Liver (tissue), 9 donors: ENCODE results near the gene TXNDC16. TPM values are rescaled to one million over a fixed set of nuclear protein-coding genes. Genes with fewer than 3 reads are reported as not detected.

Source experiments
- DNase-seq: peaks from one replicate; pipeline ENCODE4 v3.0.0-alpha.2; 2017; ENCODE audit warnings: low spot score
- H3K27ac ChIP-seq, 2 donors: one replicate each; pipeline ENCODE4 v1.7.0; 2013; ENCODE audit warnings: inconsistent platforms in 2 of 2, low read length in 2 of 2, control low read depth in 1 of 2, low read depth in 1 of 2, mild to moderate bottlenecking in 1 of 2
- H3K27me3 ChIP-seq, 4 donors: one replicate each; pipeline versions ENCODE4 v1.6.1 to v1.7.0; 2013; ENCODE audit warnings: low read length in 3 of 4, inconsistent platforms in 1 of 4, mild to moderate bottlenecking in 1 of 4, moderate library complexity in 1 of 4; ENCODE audit not compliant: control insufficient read depth in 4 of 4, insufficient read depth in 4 of 4
- H3K36me3 ChIP-seq, 4 donors: one replicate each; pipeline versions ENCODE4 v1.6.1 to v1.7.0; 2013; ENCODE audit warnings: low read length in 3 of 4, mild to moderate bottlenecking in 3 of 4, low read depth in 1 of 4, moderate library complexity in 1 of 4; ENCODE audit not compliant: control insufficient read depth in 4 of 4, insufficient read depth in 3 of 4
- H3K4me1 ChIP-seq, 4 donors: one replicate each; pipeline versions ENCODE4 v1.6.1 to v1.7.0; 2013; ENCODE audit warnings: low read length in 3 of 4, mild to moderate bottlenecking in 3 of 4, moderate library complexity in 1 of 4; ENCODE audit not compliant: control insufficient read depth in 4 of 4, insufficient read depth in 4 of 4
- H3K4me3 ChIP-seq, 3 donors: one replicate each; pipeline versions ENCODE4 v1.6.1 to v1.7.0; 2013; ENCODE audit warnings: low read length in 3 of 3, control low read depth in 1 of 3, low read depth in 1 of 3, mild to moderate bottlenecking in 1 of 3
- H3K9ac ChIP-seq, 2 donors: one replicate each; pipeline ENCODE4 v1.7.0; 2013; ENCODE audit warnings: low read length in 2 of 2, mild to moderate bottlenecking in 2 of 2, moderate library complexity in 2 of 2, control low read depth in 1 of 2, low read depth in 1 of 2
- H3K9me3 ChIP-seq, 4 donors: one replicate each; pipeline versions ENCODE4 v1.6.1 to v1.7.0; 2013; ENCODE audit warnings: low read length in 3 of 4; ENCODE audit not compliant: control insufficient read depth in 4 of 4
- ATF3 ChIP-seq: IDR thresholded peaks from 2 replicates; pipeline ENCODE4 v1.6.1; 2016; ENCODE audit warnings: antibody characterized with exemption
- CTCF ChIP-seq: fragments of 150-350 bp; IDR thresholded peaks from 2 replicates; pipeline ENCODE4 v1.5.1; 2017; ENCODE audit warnings: improper control_type of control experiment, low read depth, low read length; ENCODE audit not compliant: missing input control
- EGR1 ChIP-seq, 2 donors: IDR thresholded peaks; 2 replicates each; pipeline ENCODE4 v1.6.1; 2016 to 2018; ENCODE audit warnings: antibody characterized with exemption in 2 of 2, low read depth in 2 of 2
- GABPA ChIP-seq, 2 donors: IDR thresholded peaks in 1 of 2; conservative IDR thresholded peaks in 1 of 2; 2 replicates each; pipeline ENCODE4 v1.6.1; 2016; ENCODE audit warnings: antibody characterized with exemption in 2 of 2, mild to moderate bottlenecking in 1 of 2, moderate library complexity in 1 of 2
- HNF4A ChIP-seq, 2 donors: conservative IDR thresholded peaks; 2 replicates each; pipeline ENCODE4 v1.6.1; 2016; ENCODE audit warnings: antibody characterized with exemption in 2 of 2, mild to moderate bottlenecking in 2 of 2
- HNF4G ChIP-seq: IDR thresholded peaks from 2 replicates; pipeline ENCODE4 v1.6.1; 2016; ENCODE audit warnings: antibody characterized with exemption
- JUND ChIP-seq, 2 donors: IDR thresholded peaks; 2 replicates each; pipeline ENCODE4 v1.6.1; 2016; ENCODE audit warnings: antibody characterized with exemption in 2 of 2
- RAD21 ChIP-seq, 2 donors: IDR thresholded peaks; 2 replicates each; pipeline ENCODE4 v1.6.1; 2016; ENCODE audit warnings: antibody characterized with exemption in 2 of 2, mild to moderate bottlenecking in 2 of 2
- TAF1 ChIP-seq: conservative IDR thresholded peaks from 2 replicates; pipeline ENCODE4 v1.6.1; 2016; ENCODE audit warnings: antibody characterized with exemption, mild to moderate bottlenecking
- YY1 ChIP-seq: IDR thresholded peaks from 2 replicates; pipeline ENCODE4 v1.6.1; 2016; ENCODE audit warnings: antibody characterized with exemption, mild to moderate bottlenecking
- ZBTB33 ChIP-seq: IDR thresholded peaks from 2 replicates; pipeline ENCODE4 v1.6.1; 2016; ENCODE audit warnings: antibody characterized with exemption
- WGBS: extraction: QIAGEN DNeasy Blood & Tissue Kit; methylation state at CpG from one replicate; pipeline ENCODE4 v1.1.7; 2013; 5-methylcytosine and 5-hydroxymethylcytosine counted together
- polyA plus RNA-seq, 2 donors: library from polyadenylated mRNA; stranded (reverse) in 1 of 2; unstranded in 1 of 2; fragments of 200-250 nt in 1 of 2; fragments of >200 nt in 1 of 2; fragmentation: Nextera tagmentation in 1 of 2; extraction: Ambion mirVana in 1 of 2; gene quantifications; one replicate each; pipeline versions ENCODE4 v1.2.1 to v1.2.3, GENCODE V29; 2013 to 2015
- total RNA-seq, 2 donors: library from RNA; depleted of rRNA; stranded (reverse); fragments of >200 nt; gene quantifications; one replicate each; pipeline ENCODE4 v1.2.3, GENCODE V29; 2014
- donor health status: healthy.
- donor health status: healthy.
- donor health status: healthy.
- donor health status: healthy.
- donor health status: healthy.

Gene TXNDC16
- total and polyA plus RNA-seq, 4 donors, result 2.0 to 16.2 (median 4.1) TPM

- peak overlapping the region; percentile 83 to 84 (median 83) for H3K4me3 ChIP-seq
- no peaks in the 10 kb centered on the region for H3K9me3 ChIP-seq
- H3K36me3 ChIP-seq, result no peaks in the 10 kb centered on the region
- H3K27me3 ChIP-seq, result no peaks in the 10 kb centered on the region
- TF ChIP-seq EGR1 (IDR thresholded peaks at IDR 0.05; ENCODE audit: low read depth in 2 of 2) (no peak), ATF3 (no peak), RAD21 (IDR thresholded peaks at IDR 0.05) (peak in 1 of 2 donors; percentile 16), ZBTB33 (no peak), TAF1 (no peak), GABPA (IDR thresholded peaks at IDR 0.05 in 1 of 2, conservative IDR thresholded peaks at IDR 0.05 in 1 of 2) (no peak), CTCF (no peak), YY1 (peak; percentile 18), HNF4G (no peak), HNF4A (conservative IDR thresholded peaks at IDR 0.05) (no peak)
- H3K4me1 ChIP-seq, result peaks cover 0 to 25% (median 14%) of the 10 kb centered on the region in 4 donors
- H3K27ac ChIP-seq, result peak overlapping the region; percentile 74 to 88
- WGBS, result 1% methylated on average over 8 of the region's 8 CpGs
- H3K9ac ChIP-seq, result peak overlapping the region; percentile 80 to 94
- DNase-seq, result no peak
Measured at GRCh38 chr14:52551696-52552062, 626 bp downstream of the TXNDC16 start.

- Histone ChIP-seq H3K27me3 (no peaks in the 10 kb centered on the region), H3K27ac (no peak overlapping the region), H3K4me1 (peaks cover 0 to 25% (median 14%) of the 10 kb centered on the region in 4 donors), H3K4me3 (peak overlapping the region in 1 of 3 donors; percentile 83), H3K9ac (peak overlapping the region in 1 of 2 donors; percentile 94), H3K36me3 (no peaks in the 10 kb centered on the region), H3K9me3 (no peaks in the 10 kb centered on the region)
- TF ChIP-seq ZBTB33 (no peak), HNF4A (conservative IDR thresholded peaks at IDR 0.05) (no peak), CTCF (no peak), EGR1 (IDR thresholded peaks at IDR 0.05; ENCODE audit: low read depth in 2 of 2) (no peak), TAF1 (no peak), JUND (IDR thresholded peaks at IDR 0.05) (no peak)
- no peak for DNase-seq
- 52% methylated on average over 6 of the region's 6 CpGs for WGBS
Measured at GRCh38 chr14:52551205-52551604, 1.1 kb downstream of the TXNDC16 start.
